HG02852 (cell line): Measurements from ENCODE around the gene TUBG2.
"Not testable (repeated sequence)": the region's sequence is repeated elsewhere in the genome, so short reads cannot be mapped to it uniquely, and the experiment has no call there.

Experiments
- ATAC-seq: cut with Tn5 transposase; IDR thresholded peaks from one replicate; pipeline ENCODE4 v1.9.1; 2021; ENCODE audit warnings: mild to moderate bottlenecking, moderate library complexity; ENCODE audit not compliant: unreplicated experiment

Gene TUBG2

DNA sequence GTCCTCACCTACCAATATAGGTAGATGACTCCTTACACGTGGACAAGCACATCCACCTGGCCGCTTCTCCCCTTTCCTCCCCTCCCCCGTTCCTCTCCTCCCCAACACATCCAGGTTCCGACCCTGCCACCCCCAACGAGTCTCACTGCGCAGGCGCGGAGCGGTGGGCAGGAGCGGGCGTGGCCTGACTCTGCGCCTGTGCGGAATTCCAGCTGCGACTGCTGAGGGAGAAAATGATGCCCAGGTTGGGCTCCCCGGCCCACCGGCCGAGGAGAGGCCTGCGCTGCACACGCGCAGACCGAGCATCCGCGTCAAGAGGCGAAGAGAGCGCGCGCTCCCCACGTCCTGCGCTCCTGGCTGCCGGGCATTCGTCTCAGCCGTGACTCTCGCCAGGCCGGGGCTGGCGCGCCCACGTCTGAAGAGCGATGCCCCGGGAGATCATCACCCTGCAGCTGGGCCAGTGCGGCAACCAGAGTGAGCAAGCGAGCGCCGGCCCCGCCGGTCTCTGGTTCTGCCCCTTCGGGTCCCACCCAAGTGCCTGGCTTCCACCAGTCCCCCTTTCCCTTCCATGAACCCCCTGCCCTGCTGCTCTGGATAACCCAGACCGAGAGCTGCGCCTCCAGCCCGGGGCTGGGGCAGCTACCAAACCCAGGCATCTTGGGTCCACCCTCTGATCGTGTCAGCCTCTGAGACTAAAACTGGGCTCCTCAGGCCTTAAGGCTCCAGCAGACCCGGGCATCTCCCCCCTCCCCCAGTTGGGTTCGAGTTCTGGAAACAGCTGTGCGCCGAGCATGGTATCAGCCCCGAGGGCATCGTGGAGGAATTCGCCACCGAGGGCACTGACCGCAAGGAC lies at the start of gene TUBG2:
TUBG2 (plus strand) TSS at position 206 of the 853 bp plus-strand sequence; CDS start at position 426, 220 bp downstream.
- ATAC-seq: no peak

DNA sequence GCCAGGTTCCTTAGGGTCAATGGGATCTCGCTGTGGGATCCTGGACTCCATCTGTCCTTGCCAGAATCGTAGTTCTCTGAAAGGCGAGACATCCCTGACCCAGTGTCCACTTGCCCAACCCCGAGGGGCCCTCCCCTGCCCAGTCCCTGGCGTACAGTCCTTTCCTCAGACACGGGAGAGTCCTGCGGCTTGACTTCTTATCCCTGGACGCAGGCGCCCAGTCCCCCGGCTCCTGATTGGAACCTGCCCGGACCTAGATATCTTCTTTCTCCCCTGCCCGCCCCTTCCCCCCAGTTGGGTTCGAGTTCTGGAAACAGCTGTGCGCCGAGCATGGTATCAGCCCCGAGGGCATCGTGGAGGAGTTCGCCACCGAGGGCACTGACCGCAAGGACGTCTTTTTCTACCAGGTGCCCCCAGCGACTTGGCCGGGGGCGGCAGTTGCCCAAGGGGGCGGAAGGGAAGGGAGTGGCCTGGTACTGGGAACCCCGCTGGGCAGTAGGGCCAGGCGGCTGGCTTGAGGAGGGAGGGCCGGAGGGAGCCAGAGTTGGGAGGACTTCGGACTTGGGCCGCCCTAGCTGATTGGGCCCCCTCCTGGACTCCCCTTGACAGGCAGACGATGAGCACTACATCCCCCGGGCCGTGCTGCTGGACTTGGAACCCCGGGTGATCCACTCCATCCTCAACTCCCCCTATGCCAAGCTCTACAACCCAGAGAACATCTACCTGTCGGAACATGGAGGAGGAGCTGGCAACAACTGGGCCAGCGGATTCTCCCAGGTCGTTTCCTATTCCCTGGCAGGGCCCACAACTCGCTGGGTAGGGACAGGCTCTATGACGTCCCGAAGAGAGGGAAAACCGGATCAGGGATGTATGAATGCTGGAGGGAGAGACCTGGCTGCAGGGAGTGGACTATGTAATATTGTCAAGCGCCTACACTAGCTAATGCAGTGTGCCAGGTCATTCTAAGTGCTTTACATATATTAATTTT lies 49.0 kb upstream of the TUBG2 start:
- ATAC-seq: not testable (repeated sequence)

DNA sequence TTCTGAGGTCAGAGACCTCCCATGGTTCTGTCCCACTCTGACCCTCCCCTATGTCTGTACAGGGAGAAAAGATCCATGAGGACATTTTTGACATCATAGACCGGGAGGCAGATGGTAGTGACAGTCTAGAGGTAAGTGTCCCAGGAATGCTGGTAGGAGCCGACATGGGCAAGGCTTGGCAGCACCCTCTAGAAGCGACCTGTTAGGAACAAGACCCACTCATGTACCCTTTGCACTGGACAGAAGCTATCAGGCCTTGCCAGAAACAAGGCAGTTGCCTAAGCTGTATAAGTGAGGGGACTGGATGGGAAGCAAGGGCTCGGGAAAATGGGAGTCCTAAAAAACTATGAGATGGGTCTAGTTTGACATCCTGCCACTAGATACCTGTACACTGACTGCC lies 47.1 kb upstream of the TUBG2 start:
- no peak for ATAC-seq

DNA sequence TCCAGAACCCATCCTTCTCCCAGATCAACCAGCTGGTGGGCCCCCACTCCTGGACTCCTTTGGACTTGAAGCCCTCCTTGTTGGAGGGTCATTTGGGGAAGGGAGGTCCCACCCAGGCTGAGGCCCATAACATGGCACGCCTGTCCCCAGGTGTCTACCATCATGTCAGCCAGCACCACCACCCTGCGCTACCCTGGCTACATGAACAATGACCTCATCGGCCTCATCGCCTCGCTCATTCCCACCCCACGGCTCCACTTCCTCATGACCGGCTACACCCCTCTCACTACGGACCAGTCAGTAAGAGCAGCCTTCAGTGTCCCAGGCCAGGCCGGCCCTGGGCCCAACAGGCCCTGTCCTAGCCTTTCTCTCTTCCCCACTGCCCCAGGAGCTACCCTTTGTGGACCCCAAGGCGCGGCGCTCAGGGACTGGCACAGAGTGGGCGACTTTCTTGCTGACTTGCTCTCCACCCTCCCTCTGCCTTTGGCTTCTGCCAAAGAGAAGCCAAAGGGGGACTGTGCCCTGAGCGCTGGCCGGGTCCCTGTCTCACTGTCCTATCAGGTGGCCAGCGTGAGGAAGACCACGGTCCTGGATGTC lies 45.3 kb upstream of the TUBG2 start:
- no peak for ATAC-seq

GRCh38 chr17:42617956-42618431 lies 41.1 kb upstream of the TUBG2 start:
- peak; percentile 9 for ATAC-seq

DNA sequence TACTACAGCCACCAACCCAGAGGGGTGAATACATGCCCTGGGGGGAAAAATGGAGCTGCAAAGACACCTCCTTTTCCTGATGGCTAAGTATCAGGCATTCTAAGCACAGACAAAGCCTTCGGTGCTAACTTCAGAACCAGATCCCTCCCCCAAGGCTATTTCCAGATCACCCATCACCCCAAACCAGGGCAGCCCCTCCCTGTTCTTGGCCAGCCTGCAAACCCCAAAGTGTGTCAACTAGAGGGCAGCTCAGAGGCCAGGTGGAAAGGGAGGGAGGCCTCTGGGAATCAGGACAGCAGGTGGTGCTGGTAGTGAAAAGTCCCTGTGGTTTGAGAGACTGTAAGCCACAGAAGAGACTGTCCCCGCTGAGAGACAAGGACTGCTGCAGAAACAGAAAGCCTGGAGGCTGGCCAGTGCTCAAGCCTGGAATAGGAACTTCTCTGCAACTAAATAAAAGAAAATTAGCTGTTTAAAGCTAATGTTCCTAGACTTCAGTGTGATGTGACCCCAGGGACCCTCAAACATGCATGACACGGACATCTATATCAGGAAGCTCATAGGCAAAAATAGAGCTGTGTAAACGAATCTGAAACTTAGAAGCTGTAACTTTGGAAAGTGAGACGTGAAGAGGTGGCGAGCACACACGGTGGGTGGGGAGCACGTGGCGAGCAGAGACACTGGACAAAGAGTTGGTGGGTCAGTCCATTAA lies 40.5 kb upstream of the TUBG2 start:
- peak; percentile 76 for ATAC-seq

GRCh38 chr17:42621987-42622386 lies 37.1 kb upstream of the TUBG2 start:
- ATAC-seq: not testable (repeated sequence)

DNA sequence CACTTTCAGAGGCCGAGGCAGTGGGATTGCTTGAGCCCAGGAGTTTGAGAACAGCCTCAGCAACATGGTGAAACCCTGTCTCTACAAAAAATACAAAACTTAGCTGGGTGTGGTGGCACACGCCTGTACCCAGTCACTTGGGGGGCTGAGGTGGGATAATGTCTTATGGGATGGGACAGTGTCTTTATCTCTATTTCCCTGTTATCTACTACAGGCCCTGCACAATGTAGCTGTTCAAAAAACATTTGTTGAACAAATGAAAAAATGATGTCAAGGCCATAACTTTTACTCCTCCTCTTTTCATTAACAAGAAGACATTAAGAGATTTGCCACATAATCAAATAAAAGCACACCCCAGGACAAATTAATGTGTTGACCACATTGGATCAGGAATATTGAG lies 35.8 kb upstream of the TUBG2 start:
- ATAC-seq: no peak

DNA sequence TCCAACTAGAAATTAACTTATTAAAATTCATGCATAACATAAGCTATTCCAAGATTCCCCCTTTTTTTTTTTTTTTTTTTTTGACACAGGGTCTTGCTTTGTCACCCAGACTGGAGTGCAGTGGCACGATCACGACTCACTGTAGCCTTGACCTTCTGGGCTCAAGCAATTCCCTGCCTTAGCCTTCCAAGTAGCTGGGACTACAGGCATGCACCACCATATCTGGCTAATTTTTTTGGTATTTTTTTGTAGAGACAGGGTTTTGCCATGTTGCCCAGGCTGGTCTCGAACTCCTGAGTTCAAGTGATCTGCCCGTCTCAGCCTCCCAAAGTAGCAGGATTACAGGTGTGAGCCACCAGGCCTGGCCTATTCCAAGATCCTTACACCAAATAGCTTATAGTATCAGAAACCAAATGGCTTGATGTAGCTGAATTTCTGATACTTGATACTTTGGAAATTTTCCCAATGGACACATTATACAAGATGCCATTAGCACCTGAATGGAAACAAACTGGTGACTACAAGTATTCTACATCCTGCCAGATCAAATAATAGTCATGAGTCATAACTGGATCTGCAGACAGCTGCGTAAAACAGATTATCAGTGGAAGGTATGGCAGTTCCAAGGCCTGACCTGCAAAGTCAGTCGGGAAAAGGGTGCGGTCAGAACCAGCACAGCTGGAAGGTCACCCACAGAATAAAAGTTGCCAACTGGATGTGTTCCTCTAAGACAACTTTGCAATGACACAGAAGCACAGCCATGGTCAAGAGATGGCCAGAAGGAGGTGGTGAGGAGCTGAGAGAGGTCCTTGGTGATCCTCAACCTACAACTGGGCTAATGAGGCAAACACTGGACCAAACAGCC lies 35.1 kb upstream of the TUBG2 start:
- no peak for ATAC-seq

- ATAC-seq: not testable (repeated sequence)
These were observed 31.9 kb upstream of the TUBG2 start for GRCh38 chr17:42627032-42627764.

DNA sequence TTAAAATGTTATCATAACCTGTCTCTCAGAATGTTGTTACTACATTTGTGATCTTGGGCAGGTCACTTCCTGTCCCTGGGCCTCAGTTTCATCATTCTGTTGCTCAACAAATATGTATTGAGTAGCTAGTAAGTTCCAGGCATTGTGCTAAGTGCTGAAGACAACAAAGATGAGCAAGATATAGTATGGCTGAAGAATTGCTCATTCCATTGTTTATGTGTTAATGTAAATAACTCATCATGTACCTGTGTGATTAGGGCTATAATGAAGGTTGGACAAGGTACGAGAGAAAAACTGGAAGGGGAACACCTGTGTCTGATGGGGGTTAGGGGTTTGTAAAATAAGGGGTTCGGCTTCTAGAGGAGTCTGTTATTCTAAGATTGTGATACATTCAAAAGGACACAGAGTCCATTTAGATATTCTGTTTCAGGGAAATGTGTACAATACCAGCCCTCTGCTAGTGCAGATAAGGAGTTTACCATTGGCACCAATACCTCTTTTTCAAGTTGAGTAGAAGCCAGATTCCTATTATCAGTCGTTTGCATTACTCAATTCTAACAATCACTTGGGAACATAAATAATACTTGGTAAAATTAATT lies 29.6 kb upstream of the TUBG2 start:
- no peak for ATAC-seq

DNA sequence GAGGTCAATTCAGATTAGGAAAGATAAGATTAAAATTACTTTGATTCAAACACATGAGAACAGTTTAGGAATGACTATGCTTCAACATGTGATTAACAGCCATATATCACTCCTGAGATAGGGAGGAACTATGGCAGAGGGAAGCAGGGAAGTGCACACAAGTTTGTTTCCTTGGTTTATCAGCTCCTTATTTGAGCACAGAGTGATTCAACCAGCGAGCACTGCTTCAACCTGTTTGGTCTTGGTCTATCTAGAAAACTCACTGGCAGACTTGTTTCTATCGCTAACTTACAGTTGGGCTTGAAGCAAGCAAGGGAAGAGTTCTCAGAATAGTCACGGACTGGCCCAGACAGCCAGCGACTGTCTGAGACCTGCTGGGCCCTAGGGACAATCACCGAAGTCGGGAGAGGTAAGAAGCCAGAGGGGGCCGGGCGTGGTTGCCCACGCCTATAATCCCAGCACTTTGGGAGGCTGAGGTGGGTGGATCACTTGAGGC lies 26.1 kb upstream of the TUBG2 start:
- ATAC-seq: no peak

- no peak for ATAC-seq
These were observed 19.5 kb upstream of the TUBG2 start for GRCh38 chr17:42639525-42640113.

- ATAC-seq: no peak
These were observed 19.0 kb upstream of the TUBG2 start for GRCh38 chr17:42640121-42640520.

DNA sequence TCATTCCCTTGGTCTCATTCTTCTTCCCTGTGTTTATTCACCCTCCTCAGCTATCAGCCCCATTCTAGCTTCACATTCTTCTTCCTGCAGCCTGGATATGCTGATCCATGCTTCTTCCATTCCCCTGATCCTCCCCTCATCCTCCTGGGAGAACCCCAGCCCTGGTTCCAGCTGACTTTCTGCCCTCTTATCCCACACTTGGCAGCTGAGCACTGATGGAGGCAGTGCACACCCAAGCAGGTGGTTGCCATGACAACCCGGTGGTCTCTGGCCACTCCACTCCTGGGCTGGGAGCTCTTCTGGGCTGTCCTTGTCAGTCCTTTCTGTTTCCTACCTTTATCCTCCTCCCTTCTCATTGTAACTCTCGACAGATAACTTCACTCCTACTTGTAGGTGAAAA lies 16.7 kb upstream of the TUBG2 start:
- no peak for ATAC-seq

GRCh38 chr17:42647778-42648177 lies 11.3 kb upstream of the TUBG2 start:
- ATAC-seq: no peak

DNA sequence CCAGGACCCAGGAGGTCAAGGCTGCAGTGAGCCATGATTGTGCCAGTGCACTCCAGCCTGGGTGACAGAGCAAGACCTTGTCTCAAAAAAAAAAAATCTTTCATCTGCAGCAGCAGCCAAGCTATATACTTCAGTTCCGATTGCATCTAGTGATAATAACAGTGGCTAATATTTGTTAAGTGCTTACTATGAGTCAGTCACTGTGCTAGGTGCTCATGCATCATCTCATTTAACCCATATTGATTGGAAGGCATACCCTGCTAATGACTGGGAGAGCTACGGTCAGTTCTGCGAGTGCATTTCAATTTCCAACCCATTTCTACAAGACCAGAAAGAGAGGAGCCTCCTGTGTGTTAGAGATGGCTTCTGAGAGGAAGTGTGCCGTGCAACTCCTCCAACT lies 7.7 kb upstream of the TUBG2 start:
- no peak for ATAC-seq
